OCI-LY3 (cell line): ENCODE data around the gene S1PR4.

Experiments used
- H2AFZ ChIP-seq: fragments of 200-600, 300-600 bp; shearing (Covaris generic); 2 replicates; pipeline ENCODE4 v1.6.0; 2014; ENCODE audit warnings: antibody characterized with exemption, low read depth, low read length
- H3K27ac ChIP-seq: fragments of 200-600, 300-600 bp; sonication (generic); 2 replicates; pipeline ENCODE4 v1.5.1; 2014; ENCODE audit warnings: mild to moderate bottlenecking, low read length, moderate library complexity, mixed read lengths
- H3K27me3 ChIP-seq: fragments of 200-600, 300-600 bp; sonication (generic); 2 replicates; pipeline ENCODE4 v1.6.1; 2014; ENCODE audit warnings: low read depth, low read length, mixed read lengths
- H3K36me3 ChIP-seq: fragments of 200-600, 300-600 bp; sonication (generic); replicated peaks from 2 replicates; pipeline ENCODE3; 2014; ENCODE audit warnings: low read depth, low read length, mixed read lengths
- H3K4me1 ChIP-seq: fragments of 300-600, 200-600 bp; sonication (generic); 2 replicates; pipeline ENCODE4 v1.6.1; 2014; ENCODE audit warnings: low read length, mixed read lengths
- H3K4me2 ChIP-seq: fragments of 200-600, 300-600 bp; sonication (generic); 2 replicates; pipeline ENCODE4 v1.6.1; 2014; ENCODE audit warnings: low read length, mixed read lengths
- H3K4me3 ChIP-seq: fragments of 300-600, 200-600 bp; sonication (generic); 2 replicates; pipeline ENCODE4 v1.5.1; 2014; ENCODE audit warnings: antibody characterized with exemption, mild to moderate bottlenecking, low read length, moderate library complexity
- H3K79me2 ChIP-seq: fragments of 300-600, 200-600 bp; shearing (Covaris generic); 2 replicates; pipeline ENCODE4 v1.6.1; 2014; ENCODE audit warnings: mild to moderate bottlenecking, low read length, mixed read lengths
- H3K9ac ChIP-seq: fragments of 300-600, 200-600 bp; shearing (Covaris generic); 2 replicates; pipeline ENCODE4 v1.6.0; 2014; ENCODE audit warnings: mild to moderate bottlenecking, low read length, moderate library complexity
- H3K9me3 ChIP-seq: fragments of 200-600, 300-600 bp; shearing (Covaris generic); 2 replicates; pipeline ENCODE4 v1.6.1; 2014; ENCODE audit warnings: low read length, mixed read lengths; ENCODE audit not compliant: insufficient read depth
- H4K20me1 ChIP-seq: fragments of 200-600, 300-600 bp; sonication (generic); 2 replicates; pipeline ENCODE4 v1.6.1; 2016; ENCODE audit warnings: low read length, mixed read lengths; ENCODE audit not compliant: insufficient read depth
- EZH2phosphoT487 ChIP-seq: fragments of 200-600 bp; shearing (Covaris generic); IDR thresholded peaks from 2 replicates; pipeline ENCODE4 v1.6.1; 2018; ENCODE audit warnings: antibody characterized with exemption, mixed run types, low read depth
- TF ChIP-seq, protein P1 (sequence below): fragments of 200-600, 300-600 bp; sonication (generic); IDR thresholded peaks from 2 replicates; pipeline ENCODE4 v1.5.1; 2014; ENCODE audit warnings: antibody characterized with exemption, low read length, low read depth

The S1PR4 gene

DNA sequence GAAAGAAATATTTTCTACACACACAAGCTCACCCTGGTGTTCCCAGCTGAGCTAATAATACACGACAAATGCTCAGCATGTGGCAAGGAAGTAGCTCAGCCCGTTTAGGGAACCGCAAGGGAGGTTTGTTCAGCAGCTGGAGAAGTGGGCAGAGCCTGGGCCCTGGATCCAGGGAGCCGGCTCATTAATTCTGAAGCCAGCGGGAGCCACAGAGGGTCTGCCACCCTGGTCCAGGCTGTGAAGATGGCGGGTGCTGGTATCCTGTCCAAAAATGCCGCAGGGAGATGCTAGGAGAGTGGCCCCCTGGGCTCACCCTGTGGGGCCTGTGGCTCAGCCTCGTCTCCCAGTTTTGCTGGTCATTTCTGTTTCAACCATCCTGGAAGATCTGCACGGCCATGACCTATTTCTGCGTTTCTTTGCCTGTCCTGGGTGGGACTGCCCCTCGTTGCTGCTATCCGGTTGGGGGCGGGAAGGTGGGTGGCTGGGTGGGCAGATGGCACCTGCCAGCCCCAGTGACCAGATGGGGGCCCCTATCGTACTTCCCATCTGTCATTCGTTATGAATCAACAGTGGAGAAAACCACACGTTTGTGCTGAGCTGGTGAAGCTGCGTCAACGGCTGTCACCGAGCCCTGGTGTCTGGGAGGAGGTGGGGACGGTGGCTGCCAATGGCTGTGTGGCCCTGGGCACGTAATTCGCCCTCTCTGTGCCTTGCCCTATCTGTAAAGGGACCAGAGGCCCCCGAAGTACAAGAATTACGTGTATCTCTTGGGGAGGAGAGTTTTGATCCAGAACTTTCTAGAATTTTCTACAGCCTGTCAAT is 45.4 kb upstream of the S1PR4 start:
- H2AFZ ChIP-seq: peak overlapping the region; percentile 41; the same call in 1 of the 2 replicates
- H3K79me2 ChIP-seq: peaks cover 10% of the 10 kb centered on the region; the same call in 1 of the 2 replicates
- H3K9ac ChIP-seq: peak overlapping the region; percentile 71
- H3K36me3 ChIP-seq: no peaks in the 10 kb centered on the region
- H4K20me1 ChIP-seq: no peaks in the 10 kb centered on the region
- H3K9me3 ChIP-seq: no peaks in the 10 kb centered on the region
- peaks cover 45% of the 10 kb centered on the region for H3K4me1 ChIP-seq
- TF ChIP-seq, protein P1, sequence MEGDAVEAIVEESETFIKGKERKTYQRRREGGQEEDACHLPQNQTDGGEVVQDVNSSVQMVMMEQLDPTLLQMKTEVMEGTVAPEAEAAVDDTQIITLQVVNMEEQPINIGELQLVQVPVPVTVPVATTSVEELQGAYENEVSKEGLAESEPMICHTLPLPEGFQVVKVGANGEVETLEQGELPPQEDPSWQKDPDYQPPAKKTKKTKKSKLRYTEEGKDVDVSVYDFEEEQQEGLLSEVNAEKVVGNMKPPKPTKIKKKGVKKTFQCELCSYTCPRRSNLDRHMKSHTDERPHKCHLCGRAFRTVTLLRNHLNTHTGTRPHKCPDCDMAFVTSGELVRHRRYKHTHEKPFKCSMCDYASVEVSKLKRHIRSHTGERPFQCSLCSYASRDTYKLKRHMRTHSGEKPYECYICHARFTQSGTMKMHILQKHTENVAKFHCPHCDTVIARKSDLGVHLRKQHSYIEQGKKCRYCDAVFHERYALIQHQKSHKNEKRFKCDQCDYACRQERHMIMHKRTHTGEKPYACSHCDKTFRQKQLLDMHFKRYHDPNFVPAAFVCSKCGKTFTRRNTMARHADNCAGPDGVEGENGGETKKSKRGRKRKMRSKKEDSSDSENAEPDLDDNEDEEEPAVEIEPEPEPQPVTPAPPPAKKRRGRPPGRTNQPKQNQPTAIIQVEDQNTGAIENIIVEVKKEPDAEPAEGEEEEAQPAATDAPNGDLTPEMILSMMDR: no peak
- TF ChIP-seq EZH2phosphoT487: no peak
- peak overlapping the region; percentile 77 for H3K4me2 ChIP-seq
- peak overlapping the region; percentile 61 for H3K4me3 ChIP-seq
- no peaks in the 10 kb centered on the region for H3K27me3 ChIP-seq
- peak overlapping the region; percentile 91 for H3K27ac ChIP-seq

DNA sequence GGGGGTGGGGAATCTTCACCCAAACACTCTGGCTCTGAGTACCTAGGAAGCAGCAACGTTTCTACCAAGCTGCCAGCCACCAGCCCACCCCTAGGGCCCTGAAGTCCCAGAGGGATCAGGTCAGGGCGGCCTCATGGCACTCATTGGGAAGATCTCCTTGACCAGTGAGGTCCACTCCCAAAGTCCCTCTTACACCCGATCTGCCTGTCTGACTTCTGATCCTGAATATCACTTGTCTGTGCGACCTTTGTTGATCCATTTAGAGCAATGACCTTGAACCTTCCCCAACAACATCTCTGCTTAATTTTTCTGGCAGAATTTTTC is 44.8 kb upstream of the S1PR4 start:
- Histone ChIP-seq H3K36me3 (no peaks in the 10 kb centered on the region), H4K20me1 (no peaks in the 10 kb centered on the region), H3K27me3 (no peaks in the 10 kb centered on the region), H3K4me1 (peaks cover 45% of the 10 kb centered on the region), H3K4me2 (peak overlapping the region; percentile 77), H2AFZ (peak overlapping the region; percentile 35; the same call in 1 of the 2 replicates), H3K9me3 (no peaks in the 10 kb centered on the region), H3K27ac (peak overlapping the region; percentile 91), H3K9ac (peak overlapping the region; percentile 62), H3K79me2 (peaks cover 10% of the 10 kb centered on the region; the same call in 1 of the 2 replicates), H3K4me3 (peak overlapping the region; percentile 61)
- TF ChIP-seq, protein P1: no peak
- TF ChIP-seq EZH2phosphoT487: no peak

DNA sequence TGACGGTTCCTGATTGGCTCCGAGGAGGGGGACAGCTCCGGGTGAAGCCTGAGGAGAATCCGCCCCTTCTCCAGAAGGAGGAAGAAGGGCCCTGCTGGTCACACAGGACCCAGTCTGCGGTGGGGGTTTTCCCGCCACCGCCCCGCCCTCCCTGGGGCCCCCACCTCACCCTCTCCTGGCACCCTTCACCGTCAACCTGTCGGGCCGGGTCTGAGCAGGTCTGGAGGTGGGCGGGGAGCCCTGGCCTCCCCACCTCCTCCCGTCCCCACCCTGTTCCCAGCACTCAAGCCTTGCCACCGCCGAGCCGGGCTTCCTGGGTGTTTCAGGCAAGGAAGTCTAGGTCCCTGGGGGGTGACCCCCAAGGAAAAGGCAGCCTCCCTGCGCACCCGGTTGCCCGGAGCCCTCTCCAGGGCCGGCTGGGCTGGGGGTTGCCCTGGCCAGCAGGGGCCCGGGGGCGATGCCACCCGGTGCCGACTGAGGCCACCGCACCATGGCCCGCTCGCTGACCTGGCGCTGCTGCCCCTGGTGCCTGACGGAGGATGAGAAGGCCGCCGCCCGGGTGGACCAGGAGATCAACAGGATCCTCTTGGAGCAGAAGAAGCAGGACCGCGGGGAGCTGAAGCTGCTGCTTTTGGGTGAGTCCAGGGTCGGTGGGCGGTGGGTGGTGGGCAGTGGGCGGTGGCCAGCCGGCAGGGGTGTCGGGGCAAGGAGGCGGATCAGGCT is 42.4 kb upstream of the S1PR4 start, which contains the start of gene GNA15:
GNA15 (plus strand) TSS at position 73 of the 723 bp plus-strand sequence; CDS start at position 491, 418 bp downstream.
- peaks cover 10% of the 10 kb centered on the region; the same call in 1 of the 2 replicates for H3K79me2 ChIP-seq
- H3K27me3 ChIP-seq: no peaks in the 10 kb centered on the region
- no peak within 1 kb of the TSS for H2AFZ ChIP-seq
- no peaks in the 10 kb centered on the region for H4K20me1 ChIP-seq
- peak within 1 kb of the TSS; percentile 70 for H3K9ac ChIP-seq
- peak within 1 kb of the TSS; percentile 24 for H3K27ac ChIP-seq
- no peaks in the 10 kb centered on the region for H3K36me3 ChIP-seq
- H3K4me1 ChIP-seq: peaks cover 47% of the 10 kb centered on the region
- peak within 1 kb of the TSS; percentile 73 for H3K4me2 ChIP-seq
- no peak for TF ChIP-seq EZH2phosphoT487
- TF ChIP-seq, protein P1: no peak
- no peaks in the 10 kb centered on the region for H3K9me3 ChIP-seq
- peak within 1 kb of the TSS; percentile 83 for H3K4me3 ChIP-seq

DNA sequence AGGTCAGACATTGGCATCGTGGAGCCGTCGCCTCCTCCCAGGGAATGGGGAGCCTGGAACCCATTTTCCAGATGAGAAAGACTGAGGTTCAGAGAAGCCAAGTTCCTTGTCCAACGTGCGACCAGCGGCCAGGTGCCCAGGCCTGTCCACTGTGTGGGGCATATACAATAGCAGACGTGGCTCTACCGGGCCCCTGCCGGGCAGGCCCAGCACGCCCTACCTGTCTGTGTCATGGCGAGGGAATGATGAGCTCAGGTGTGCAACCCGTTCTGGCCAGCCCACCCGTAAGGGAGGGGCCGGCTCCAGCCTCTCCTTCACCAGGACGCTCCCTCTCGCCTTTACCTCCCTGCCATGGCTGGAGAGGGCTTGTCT is 41.9 kb upstream of the S1PR4 start:
- Histone ChIP-seq H3K4me3 (peak overlapping the region; percentile 83), H3K4me1 (peaks cover 52% of the 10 kb centered on the region), H3K9me3 (no peaks in the 10 kb centered on the region), H3K4me2 (peak overlapping the region; percentile 73), H3K27ac (no peak overlapping the region), H4K20me1 (no peaks in the 10 kb centered on the region), H3K9ac (peak overlapping the region; percentile 70), H3K36me3 (no peaks in the 10 kb centered on the region), H3K79me2 (peaks cover 10% of the 10 kb centered on the region; the same call in 1 of the 2 replicates), H3K27me3 (no peaks in the 10 kb centered on the region), H2AFZ (no peak overlapping the region)
- TF ChIP-seq, protein P1: no peak
- no peak for TF ChIP-seq EZH2phosphoT487
